GM21360 (cell line): ENCODE data around the gene BBX.

ENCODE experiments used
- ATAC-seq: cut with Tn5 transposase; IDR thresholded peaks from one replicate; pipeline ENCODE4 v1.9.1; 2021; ENCODE audit warnings: mild to moderate bottlenecking, moderate library complexity; ENCODE audit not compliant: unreplicated experiment

BBX gene

GRCh38 chr3:107598926-107599771 is 76.4 kb downstream of the BBX start:
- peak; percentile 83 for ATAC-seq

- no peak for ATAC-seq
Measured at GRCh38 chr3:107599772-107600145, 77.0 kb downstream of the BBX start.

GRCh38 chr3:107600780-107601179 is 78.0 kb downstream of the BBX start:
- no peak for ATAC-seq

- no peak for ATAC-seq
Measured at GRCh38 chr3:107604057-107604822, 81.5 kb downstream of the BBX start.

GRCh38 chr3:107611775-107612469 is 89.2 kb downstream of the BBX start:
- no peak for ATAC-seq

GRCh38 chr3:107612664-107613084 is 89.9 kb downstream of the BBX start:
- ATAC-seq = no peak

- no peak for ATAC-seq
Measured at GRCh38 chr3:107619549-107619948, 96.8 kb downstream of the BBX start.

GRCh38 chr3:107620534-107620933 is 97.8 kb downstream of the BBX start:
- no peak for ATAC-seq

- ATAC-seq = no peak
Measured at GRCh38 chr3:107621465-107621864, 98.7 kb downstream of the BBX start.

GRCh38 chr3:107627962-107628542 is 105.3 kb downstream of the BBX start:
- no peak for ATAC-seq

- ATAC-seq = no peak
Measured at GRCh38 chr3:107629566-107629965, 106.8 kb downstream of the BBX start.

- no peak for ATAC-seq
Measured at GRCh38 chr3:107630779-107631178, 108.0 kb downstream of the BBX start.

- no peak for ATAC-seq
Measured at GRCh38 chr3:107632576-107632975, 109.8 kb downstream of the BBX start.

- ATAC-seq = peak; percentile 86
Measured at GRCh38 chr3:107633327-107634098, 110.8 kb downstream of the BBX start.

- ATAC-seq = peak; percentile 35
Measured at GRCh38 chr3:107634099-107634489, 111.3 kb downstream of the BBX start.

- ATAC-seq = no peak
Measured at GRCh38 chr3:107637416-107638183, 114.8 kb downstream of the BBX start.

- ATAC-seq = no peak
Measured at GRCh38 chr3:107641572-107642307, 119.0 kb downstream of the BBX start.

GRCh38 chr3:107643038-107643883 is 120.5 kb downstream of the BBX start:
- ATAC-seq = no peak
